Ecto neural progenitor cell (in vitro differentiated cells): ENCODE results near the gene ZNF223.
A peak's percentile ranks its signal among the peaks of the same experiment; 100 is the strongest.

Source experiments
- DNase-seq: peaks from one replicate; pipeline ENCODE4 v3.0.0-alpha.2; 2018; ENCODE audit warnings: low spot score

ZNF223 gene

DNA sequence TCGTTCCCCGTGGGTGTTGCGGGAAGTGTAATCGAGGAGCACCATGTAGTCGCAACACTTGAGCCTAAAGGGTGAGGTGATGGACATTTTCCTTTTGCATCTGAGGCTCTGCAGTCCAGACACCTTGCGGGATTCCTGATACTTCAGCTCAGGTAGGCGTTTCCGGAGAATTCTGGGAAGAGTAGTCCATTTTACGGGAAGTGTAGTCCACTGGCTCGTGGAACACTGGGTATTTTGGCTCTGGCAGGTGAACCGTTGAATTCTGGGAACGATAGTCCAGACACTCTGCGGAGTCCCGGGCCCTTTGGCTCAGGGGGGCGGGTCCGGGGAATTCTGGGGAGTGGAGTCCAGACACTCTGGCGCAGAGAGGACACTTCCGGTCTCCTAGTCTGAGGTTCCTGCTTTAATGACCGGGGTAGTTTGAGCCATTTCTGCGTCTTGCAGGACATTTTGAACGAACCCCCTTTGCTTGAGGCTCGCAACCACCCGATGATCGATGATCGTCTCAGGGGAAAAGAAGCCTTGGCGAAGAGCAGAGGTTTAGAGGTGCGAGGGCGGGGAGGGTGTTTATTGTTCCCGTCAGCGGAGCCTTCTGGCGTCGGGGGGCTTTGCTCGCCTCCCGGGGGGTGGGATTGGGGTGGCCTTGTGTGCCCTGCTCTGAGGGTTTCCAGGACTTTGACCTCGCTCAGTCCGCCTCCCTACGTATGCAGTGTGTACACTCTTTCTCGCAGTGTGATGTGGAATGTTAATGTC lies at the start of gene ZNF223:
Gene ZNF223, plus strand, starts transcription at position 387 of the 753 bp plus-strand sequence. CDS start 3,141 bp downstream, outside the sequence.
- peak; percentile 93 for DNase-seq

DNA sequence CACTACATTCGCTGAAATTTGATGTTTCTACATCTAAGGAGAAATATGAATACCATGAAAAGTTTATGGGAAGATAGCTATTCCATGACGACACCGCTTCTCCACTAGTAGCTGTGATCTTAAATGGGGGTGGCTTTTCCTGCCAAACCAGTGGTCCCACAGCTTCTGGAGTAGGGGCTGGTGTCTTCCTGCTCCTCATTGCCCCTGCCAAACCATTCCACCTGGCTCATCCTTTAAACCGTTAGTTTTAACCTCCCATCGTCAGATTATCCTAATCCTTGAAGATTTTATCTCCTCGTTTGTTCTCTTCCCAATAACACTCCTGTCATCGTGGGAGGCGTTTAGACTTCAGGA lies 49.6 kb upstream of the ZNF223 start:
- DNase-seq, result no peak

DNA sequence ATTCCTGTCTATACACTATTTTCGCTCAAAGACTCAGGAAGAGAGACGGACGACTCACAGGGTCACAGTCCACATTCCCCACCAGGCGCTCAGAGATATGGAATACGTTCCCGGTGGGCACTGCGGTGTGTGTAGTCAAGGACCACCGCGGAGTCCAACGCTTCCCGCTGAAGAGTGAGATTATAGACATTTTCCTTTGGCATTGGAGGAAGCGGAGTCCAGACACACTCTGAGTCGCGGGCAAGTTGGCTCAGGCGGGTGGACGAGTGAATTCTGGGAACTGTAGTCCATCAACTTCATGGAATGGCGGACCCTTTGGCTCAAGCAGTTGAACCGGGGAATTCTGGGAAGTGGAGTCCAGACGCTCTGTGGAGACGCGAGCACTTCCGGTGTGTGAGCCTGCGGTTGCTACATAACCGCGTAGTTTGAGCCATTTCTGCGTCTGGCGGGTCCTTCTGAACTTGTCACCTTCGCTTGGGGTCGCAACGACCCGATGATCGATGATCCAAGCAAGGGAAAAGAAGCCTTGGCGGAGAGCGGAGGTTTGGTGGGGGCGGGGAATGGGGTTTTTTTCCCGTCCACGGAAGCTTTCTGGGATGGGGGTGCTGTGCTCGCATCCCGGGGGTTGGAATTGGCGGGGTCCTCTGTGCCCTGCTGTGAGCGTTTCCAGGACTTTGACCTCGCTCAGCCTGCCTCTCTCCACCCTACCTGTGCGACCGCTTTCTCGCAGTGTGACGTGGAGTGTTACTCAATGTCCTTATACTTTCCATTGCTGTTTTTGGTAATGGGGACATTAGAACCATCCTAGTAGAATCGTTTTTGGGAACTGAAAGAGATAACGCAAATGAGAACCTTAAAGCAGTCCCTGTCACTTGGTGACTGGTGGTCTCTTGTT lies 49.0 kb upstream of the ZNF223 start, which contains the start of gene ZNF230:
Gene ZNF230, plus strand, starts transcription at position 392 of the 895 bp plus-strand sequence. CDS start 4,122 bp downstream, outside the sequence.
- DNase-seq, result peak; percentile 89

DNA sequence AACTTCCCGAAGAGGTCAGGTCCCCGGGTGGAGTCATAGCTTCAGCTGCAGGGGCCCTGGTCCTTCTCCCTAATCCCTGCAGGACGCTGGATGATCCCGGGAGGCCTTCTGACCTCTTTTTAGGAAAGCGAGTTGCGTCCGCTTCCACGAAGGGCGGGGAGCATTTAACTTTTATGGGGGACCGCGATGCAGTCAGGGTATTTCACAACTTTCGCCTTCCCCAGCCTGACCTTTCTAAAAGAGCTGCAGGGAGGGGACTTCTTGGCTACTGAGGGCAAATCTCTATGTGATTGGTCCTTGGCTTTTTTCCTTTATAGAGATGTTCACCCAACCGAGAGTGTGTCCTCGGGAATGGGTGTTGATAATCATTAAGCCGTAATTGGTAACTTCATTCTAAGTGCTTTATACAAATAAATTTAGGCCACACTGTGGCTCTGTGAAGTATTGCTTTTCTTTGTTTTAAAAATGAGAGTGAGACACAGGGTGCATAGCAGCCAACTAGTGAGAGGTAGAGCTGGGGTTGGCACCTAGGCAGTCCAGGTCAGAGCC lies 48.3 kb upstream of the ZNF223 start:
- peak; percentile 58 for DNase-seq

DNA sequence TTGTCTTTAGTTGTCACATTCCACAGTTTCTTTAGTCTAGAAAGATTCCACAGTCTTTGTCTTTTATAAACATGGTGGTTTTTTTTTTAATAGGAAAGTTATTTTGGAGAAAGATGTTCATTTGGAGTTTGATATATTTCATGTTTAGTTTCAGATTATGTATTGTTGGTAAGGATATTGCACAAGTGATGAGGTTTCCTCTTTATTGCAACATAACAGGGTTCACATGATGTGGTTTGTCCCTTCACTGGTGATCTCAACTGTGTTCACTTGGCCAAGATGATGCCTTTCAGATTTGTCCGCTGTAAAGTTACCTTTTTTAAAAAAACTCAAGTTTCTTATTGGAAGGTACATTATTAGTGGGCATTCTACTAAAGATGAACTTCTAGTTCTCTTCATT lies 45.9 kb upstream of the ZNF223 start:
- DNase-seq, result no peak

DNA sequence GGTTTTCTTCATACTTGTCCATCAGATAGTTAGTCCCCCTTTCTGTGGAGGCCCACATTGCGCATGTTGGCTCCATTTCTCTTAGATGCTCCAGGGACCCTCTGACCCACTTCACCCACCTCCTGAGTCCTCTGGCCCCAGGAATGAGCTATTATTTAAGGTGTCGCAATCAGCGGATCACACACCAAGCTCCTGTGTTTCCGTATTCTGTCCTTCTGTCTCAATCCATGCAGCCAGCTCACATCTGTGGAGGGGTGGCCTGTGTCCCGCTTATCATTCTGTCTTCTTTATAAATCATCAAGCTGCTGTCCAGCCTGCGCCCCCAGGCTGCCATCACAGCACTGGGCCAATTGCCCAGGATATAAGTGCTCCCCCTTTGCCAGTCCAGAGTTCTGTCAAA lies 44.4 kb upstream of the ZNF223 start:
- DNase-seq, result no peak

DNA sequence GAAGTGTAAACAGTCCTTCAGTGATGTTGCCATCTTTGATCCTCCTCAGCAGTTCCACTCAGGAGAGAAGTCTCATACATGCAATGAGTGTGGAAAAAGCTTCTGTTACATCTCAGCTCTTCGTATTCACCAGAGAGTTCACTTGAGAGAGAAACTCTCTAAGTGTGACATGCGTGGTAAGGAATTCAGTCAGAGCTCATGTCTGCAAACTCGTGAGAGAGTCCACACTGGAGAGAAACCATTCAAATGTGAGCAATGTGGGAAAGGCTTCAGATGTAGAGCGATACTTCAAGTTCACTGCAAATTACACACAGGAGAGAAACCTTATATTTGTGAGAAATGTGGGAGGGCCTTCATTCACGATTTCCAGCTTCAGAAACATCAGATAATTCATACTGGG lies 41.4 kb upstream of the ZNF223 start:
- no peak for DNase-seq

DNA sequence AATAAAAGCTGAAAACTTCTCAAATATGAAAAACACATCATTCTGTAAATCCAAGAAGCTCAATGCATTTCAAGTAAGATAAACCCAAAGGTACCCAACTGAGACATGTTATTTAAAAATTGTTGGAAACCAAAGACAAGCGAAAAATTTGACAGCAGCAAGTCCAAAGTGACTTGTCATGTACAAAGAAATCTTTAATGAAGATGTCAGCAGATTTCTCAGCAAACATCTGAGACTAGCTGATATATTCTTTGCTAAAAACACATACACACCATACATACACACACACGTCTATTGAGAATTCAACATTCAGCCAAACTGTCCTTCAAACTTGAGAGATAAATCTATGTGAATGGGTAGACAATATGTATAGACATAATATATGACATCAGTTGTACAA lies 32.3 kb upstream of the ZNF223 start:
- DNase-seq, result no peak

DNA sequence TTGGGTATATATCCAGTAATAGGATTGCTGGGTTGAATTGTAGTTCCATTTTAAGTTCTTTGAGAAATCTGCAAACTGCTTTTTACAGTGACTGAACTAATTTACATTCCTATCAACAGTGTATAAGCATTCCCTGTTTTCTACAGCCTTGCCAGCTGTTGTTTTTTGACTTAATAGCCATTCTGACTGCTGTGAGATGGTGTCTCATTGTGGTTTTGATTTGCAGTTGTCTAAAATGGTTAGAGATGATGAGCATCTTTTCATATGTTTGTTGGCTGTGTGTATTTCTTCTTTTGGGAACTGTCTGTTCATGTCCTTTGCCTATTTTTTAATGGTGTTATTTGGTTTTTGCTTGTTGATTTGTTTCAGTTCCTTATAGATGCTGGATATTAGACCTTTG lies 30.6 kb upstream of the ZNF223 start:
- DNase-seq, result no peak

DNA sequence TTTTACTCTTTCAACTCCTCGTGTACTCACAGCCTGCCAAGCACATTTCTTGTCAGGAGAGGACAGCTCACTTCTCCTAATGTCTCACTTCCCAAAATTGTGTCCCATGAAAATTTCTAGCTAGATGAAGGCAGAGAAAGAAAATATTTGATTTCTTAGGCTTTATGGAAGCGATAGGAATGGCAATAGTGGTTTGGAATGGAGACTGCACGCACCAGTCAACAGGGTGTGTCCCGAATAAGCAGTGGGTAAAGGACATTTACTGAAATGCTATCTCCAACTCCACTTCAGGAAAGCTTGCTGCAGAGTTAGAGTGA lies 27.0 kb upstream of the ZNF223 start:
- no peak for DNase-seq

DNA sequence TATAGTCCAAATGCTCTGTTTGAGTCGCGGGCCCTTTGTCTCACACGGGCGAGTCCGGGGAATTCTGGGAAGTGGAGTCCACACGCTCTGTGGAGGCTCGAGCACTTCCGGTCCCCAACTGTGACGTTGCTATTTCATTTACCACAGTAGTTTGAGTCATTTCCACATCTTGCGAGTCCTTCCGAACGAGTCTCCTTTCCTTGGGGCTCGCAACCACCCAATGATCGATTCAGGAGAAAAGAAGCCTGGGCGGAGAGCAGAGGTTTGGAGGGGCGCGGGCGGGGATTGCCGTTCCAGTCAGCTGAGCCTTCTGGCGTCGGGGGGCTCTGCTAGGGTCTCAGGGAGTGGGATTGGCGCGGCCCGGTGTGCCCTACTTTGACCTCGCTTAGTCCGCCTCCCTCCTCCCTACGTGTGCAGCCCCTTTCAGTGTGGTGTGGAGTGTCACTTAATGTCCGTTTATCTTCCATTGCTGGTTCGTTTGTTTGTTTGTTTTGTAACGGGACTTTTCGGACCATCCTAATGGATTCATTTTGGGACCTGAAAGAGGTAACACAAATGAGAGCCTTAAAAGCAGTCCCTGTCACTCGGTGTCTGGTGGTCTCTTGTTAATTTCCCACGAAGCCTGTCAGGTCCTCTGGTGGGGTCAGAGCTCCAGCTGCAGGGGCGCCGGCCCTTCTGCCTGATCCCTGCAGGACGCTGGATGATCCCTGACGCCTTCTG lies 26.5 kb upstream of the ZNF223 start, which contains the start of gene ZNF222:
Gene ZNF222, plus strand, starts transcription at position 163 of the 720 bp plus-strand sequence. Its CDS starts 58 bp downstream, at position 221.
- peak; percentile 78 for DNase-seq

DNA sequence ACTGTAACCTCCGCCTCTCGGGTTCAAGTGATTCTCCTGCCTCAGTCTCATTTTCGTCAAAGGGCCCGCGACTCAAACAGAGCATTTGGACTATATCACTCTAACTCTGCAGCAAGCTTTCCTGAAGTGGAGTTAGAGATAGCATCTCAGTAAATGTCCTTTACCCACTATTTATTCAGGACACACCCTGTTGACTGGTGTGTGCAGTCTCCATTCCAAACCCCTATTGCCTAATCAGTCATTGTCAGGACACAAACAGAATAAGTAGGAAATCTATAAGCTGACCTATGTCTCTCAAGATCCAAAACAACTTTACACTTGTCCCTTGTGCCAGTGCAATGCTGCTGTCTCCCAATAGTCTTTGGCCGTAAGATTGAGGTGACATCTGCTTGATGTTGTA lies 25.2 kb upstream of the ZNF223 start:
- no peak for DNase-seq

DNA sequence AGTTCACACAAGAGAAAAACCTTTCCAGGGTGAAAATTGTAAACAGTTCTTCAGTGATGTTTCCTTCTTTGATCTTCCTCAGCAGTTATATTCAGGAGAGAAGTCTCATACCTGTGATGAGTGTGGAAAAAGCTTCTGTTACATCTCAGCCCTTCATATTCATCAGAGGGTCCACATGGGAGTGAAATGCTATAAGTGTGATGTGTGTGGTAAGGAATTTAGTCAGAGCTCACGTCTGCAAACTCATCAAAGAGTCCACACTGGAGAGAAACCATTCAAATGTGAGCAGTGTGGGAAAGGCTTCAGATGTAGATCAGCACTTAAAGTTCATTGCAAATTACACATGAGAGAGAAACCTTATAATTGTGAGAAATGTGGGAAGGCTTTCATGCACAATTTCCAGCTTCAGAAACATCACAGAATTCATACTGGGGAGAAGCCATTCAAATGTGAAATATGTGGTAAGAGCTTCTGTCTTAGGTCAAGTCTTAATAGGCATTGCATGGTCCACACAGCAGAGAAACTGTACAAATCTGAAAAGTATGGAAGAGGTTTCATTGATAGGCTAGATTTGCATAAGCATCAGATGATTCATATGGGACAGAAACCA lies 19.7 kb upstream of the ZNF223 start:
- DNase-seq, result no peak

DNA sequence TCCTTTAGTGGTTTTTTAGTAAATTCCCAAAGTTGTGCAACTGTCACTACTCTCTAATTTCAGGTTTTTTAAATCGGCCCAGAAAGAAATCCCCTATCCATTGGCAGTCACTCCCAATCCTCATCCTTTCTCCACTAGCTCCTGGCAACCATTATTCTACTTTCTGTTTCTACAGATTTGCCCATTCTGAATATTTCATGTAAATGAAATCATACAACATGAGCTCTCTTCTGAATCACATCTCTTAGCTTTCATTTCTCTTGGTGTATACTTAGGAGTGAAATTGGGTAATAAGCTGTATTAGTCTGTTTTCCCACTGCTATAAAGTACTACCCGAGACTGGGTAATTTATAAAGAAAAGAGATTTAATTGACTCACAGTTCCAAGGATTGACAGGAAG lies 9.7 kb upstream of the ZNF223 start:
- DNase-seq, result no peak

DNA sequence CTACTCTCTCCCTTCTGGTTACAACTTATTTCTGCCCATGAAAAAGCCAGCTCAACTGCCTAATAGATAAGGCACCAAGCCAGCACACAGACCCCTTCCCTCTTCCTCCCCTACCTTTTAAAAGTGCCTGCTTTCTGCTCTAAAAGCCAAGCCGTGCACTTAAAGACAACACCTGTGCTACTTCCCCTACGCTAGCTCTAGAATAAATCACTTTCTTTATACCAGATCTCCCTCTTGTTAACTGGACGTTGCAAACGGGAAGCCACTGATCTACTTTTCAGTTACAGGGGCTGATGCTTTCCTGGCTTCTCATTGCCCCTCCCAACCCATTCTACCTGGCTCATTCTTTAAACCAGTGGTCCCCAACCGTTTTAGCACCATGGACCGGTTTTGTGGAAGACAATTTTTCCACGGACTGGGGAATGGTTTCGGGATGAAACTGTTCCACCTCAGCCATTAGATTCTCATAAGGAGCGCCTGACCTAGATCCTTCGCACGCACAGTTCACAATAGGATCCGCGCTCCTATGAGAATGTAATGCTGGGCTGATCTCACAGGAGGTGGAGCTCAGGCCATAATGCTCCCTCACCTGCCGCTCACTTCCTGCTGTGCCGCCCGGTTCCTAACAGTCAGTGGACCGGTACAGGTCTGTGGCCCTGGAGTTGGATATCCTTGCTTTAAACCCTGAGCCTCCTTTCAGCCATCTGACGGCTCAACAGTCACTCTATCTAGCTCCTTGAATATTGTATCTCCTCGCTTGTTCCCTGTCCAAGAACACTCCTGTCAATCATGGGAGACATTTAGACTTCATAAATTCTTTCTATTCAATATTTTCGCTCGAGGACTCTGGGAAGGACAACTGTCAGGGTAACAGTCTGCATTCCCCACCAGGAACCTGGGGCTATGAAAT lies 841 bp upstream of the ZNF223 start:
- DNase-seq, result no peak

DNA sequence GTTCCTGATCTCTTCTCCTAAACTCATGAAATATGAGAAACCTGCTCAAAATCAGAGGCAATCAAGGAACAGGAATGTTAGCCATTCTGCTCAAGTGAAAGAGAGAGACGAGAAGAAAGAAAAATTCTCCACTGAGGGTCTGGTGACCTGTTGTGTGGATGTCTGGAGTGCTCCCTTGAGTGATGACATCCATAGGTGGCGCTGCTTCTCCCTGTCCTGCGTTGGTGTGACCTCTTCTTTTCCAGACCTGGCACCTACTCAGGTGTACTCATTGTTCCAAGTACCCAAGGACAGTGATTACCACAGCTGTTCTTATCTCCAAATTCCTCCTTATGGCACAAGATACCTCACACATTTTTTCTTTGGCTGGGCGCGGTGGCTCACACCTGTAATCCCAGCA lies 4.0 kb downstream of the ZNF223 start:
- no peak for DNase-seq

DNA sequence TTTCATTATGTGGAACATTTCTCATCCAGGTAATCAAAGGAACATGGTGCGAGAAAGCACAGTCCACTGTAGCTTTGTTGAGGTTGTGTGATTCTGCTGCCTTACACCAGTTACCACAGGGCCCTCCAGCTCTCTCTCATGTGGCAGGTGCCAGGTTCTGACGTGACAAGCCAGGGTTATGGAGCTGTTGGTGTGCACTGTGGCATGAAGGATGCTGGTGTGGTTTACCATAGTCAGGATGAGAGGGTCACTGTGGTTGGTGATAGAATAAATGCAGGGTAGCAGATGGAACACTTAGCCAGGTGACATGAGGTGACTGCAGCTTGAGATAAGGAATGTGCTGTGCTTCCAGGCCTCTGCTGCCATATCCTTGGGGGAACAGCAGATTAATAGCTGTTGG lies 7.4 kb downstream of the ZNF223 start:
- DNase-seq, result no peak

DNA sequence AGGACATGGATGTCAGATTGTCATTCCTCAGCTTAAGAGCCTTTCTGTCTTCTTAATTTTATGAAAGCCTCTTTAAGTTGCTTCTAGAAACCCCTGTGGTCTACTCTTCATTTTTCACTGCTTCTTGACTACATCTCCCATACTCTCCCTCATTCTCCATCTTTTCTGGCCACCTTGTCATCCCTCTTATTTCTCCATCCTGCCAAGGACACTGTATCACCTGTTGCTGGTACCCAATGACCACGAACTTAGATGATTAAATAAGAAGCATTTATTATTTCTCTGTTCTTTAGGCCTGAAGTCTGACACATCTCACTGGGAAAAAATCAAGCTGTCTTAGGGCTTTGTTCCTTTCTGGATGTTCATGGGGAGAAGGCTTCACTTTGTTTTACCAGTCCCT lies 9.2 kb downstream of the ZNF223 start:
- no peak for DNase-seq

DNA sequence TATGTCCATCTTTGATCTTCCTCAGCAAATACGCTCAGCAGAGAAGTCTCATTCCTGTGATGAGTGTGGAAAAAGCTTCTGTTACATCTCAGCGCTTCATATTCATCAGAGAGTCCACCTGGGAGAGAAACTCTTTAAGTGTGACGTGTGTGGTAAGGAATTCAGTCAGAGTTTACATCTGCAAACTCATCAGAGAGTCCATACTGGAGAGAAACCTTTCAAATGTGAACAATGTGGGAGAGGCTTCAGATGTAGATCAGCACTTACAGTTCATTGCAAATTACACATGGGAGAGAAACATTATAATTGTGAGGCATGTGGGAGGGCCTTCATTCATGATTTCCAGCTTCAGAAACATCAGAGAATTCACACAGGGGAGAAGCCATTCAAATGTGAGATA lies 14.5 kb downstream of the ZNF223 start:
- DNase-seq, result no peak

DNA sequence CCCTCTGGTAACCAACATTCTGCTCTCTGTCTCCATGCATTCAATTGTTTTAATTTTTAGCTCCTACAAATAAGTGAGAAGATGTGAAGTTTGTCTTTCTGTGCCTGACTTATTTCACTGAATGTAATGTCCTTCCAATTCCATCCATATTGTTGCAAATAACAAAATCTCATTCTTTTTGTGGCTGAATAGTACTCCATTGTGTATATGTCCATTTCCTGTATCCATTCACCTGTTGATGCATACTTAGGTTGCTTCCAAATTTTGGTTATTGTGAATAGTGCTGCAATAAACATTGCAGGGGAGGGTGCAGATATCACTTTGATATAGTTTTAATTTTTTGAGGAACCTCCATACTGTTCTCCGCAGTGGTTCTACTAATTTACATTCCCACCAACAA lies 17.6 kb downstream of the ZNF223 start:
- DNase-seq, result no peak
